ENCODE data around the gene NFIX. TPM values are rescaled to one million over a fixed set of nuclear protein-coding genes. Genes with fewer than 3 reads are reported as not detected.

NFIX gene
- total RNA-seq, 1 experiment from 2014 or later: 144 TPM

- ChIA-PET CTCF (interaction anchor here (1.1 to 1.5 kb wide), 2 partner anchors 9 to 22 kb away, joined by 3 to 8 read pairs; no protein-coding TSS in a partner anchor), POLR2A (interaction anchor here (0.9 kb wide), 1 partner anchor 9 kb away, joined by 9 read pairs; no protein-coding TSS in a partner anchor)
- peaks cover 76% of the 10 kb centered on the region for H3K4me1 ChIP-seq (ENCODE audit: control insufficient read depth, insufficient read depth, low read length)
- H3K4me3 ChIP-seq (ENCODE audit: low read depth in 2 of 2, low read length in 2 of 2): 0 out of 4 replicates have a peak overlapping the region, but pooled peaks of 1 of the 2 experiments have one; percentile 16
- H3K27ac ChIP-seq (ENCODE audit: low read length): peak overlapping the region; percentile 99
- DNase-seq (ENCODE audit: low read depth, low spot score) (no peak), ATAC-seq (peak; percentile 60)
- H3K27me3 ChIP-seq (ENCODE audit: control insufficient read depth, insufficient read depth, low read length): no peaks in the 10 kb centered on the region
- in situ Hi-C loops (cut with HindIII; ENCODE audit: low pct_unique_long_range_greater_than_20kb, low sequenced_read_pairs) (no loop called here), intact Hi-C loops (cut with micrococcal nuclease; ENCODE audit: unreplicated experiment) (no loop called here)
- H3K36me3 ChIP-seq (ENCODE audit: control insufficient read depth, insufficient read depth, low read length): no peaks in the 10 kb centered on the region
- H3K9me3 ChIP-seq (ENCODE audit: control insufficient read depth, insufficient read depth, low read depth, low read length): no peaks in the 10 kb centered on the region
- no TSS peak for BruUV-seq (replicated peaks)
- TF ChIP-seq CTCF (IDR thresholded peaks at IDR 0.05) (no peak), SIN3A (IDR thresholded peaks at IDR 0.05; ENCODE audit: borderline replicate concordance, insufficient read depth, low read depth, low read length) (peak; percentile 93), TCF7L2 (IDR thresholded peaks at IDR 0.05; ENCODE audit: low read depth, low read length) (peak; percentile 92), REST (IDR thresholded peaks at IDR 0.05; ENCODE audit: insufficient read depth in 1 of 2, low read depth in 2 of 2, low read length in 1 of 2) (no peak), POLR2AphosphoS5 (IDR thresholded peaks at IDR 0.05; ENCODE audit: low read depth, low read length) (peak; percentile 97)
Observed at GRCh38 chr19:13051557-13052165, 56.4 kb downstream of the NFIX start.

GRCh38 chr19:13052447-13053175 lies 57.3 kb downstream of the NFIX start:
- no peaks in the 10 kb centered on the region for H3K9me3 ChIP-seq (ENCODE audit: control insufficient read depth, insufficient read depth, low read depth, low read length)
- no peaks in the 10 kb centered on the region for H3K27me3 ChIP-seq (ENCODE audit: control insufficient read depth, insufficient read depth, low read length)
- ChIA-PET CTCF (no interaction called here), POLR2A (no interaction called here)
- DNase-seq (ENCODE audit: low read depth, low spot score) (no peak), ATAC-seq (no peak)
- no peaks in the 10 kb centered on the region for H3K36me3 ChIP-seq (ENCODE audit: control insufficient read depth, insufficient read depth, low read length)
- H3K4me3 ChIP-seq (ENCODE audit: low read depth in 2 of 2, low read length in 2 of 2): no peak overlapping the region
- peaks cover 86% of the 10 kb centered on the region for H3K4me1 ChIP-seq (ENCODE audit: control insufficient read depth, insufficient read depth, low read length)
- intact Hi-C loops (cut with micrococcal nuclease; ENCODE audit: unreplicated experiment) (no loop called here), in situ Hi-C loops (cut with HindIII; ENCODE audit: low pct_unique_long_range_greater_than_20kb, low sequenced_read_pairs) (no loop called here)
- no TSS peak for BruUV-seq (replicated peaks)
- H3K27ac ChIP-seq (ENCODE audit: low read length): peak overlapping the region; percentile 99
- TF ChIP-seq POLR2AphosphoS5 (IDR thresholded peaks at IDR 0.05; ENCODE audit: low read depth, low read length) (no peak), TCF7L2 (IDR thresholded peaks at IDR 0.05; ENCODE audit: low read depth, low read length) (no peak), SIN3A (IDR thresholded peaks at IDR 0.05; ENCODE audit: borderline replicate concordance, insufficient read depth, low read depth, low read length) (no peak), REST (IDR thresholded peaks at IDR 0.05; ENCODE audit: insufficient read depth in 1 of 2, low read depth in 2 of 2, low read length in 1 of 2) (no peak), CTCF (IDR thresholded peaks at IDR 0.05) (no peak)

All from Panc1 (cell line).